Astrocyte (in vitro differentiated cells and primary cell): ENCODE data around the gene ARL4C. TPM values are rescaled to one million over a fixed set of nuclear protein-coding genes. Genes with fewer than 3 reads are reported as not detected.

Source experiments
- DNase-seq: peaks from one replicate; pipeline ENCODE4 v3.0.0-alpha.2; 2010; ENCODE audit warnings: low read depth
- FAIRE-seq: peaks from 2 replicates; lab custom pipeline; 2011; peaks lifted over from hg19 to GRCh38; lab: Jason Lieb, UNC
- H2AFZ ChIP-seq: 2 replicates; pipeline ENCODE4 v1.6.0; 2012; ENCODE audit warnings: low read depth, low read length, inconsistent platforms
- H3K27ac ChIP-seq: 2 replicates; pipeline ENCODE4 v1.5.1; 2011; ENCODE audit warnings: low read depth, low read length, inconsistent platforms
- H3K27me3 ChIP-seq: 2 replicates; pipeline ENCODE4 v1.6.0; 2011; ENCODE audit warnings: low read length, inconsistent platforms; ENCODE audit not compliant: insufficient read depth
- H3K36me3 ChIP-seq: 2 replicates; pipeline ENCODE4 v1.5.1; 2011; ENCODE audit warnings: low read length, inconsistent platforms; ENCODE audit not compliant: insufficient read depth
- H3K4me1 ChIP-seq: 2 replicates; pipeline ENCODE4 v1.5.1; 2011; ENCODE audit warnings: low read length, inconsistent platforms; ENCODE audit not compliant: insufficient read depth
- H3K4me2 ChIP-seq: 2 replicates; pipeline ENCODE4 v1.6.0; 2012; ENCODE audit warnings: low read length, inconsistent platforms
- H3K4me3 ChIP-seq: 2 replicates; pipeline ENCODE4 v1.5.1; 2011; ENCODE audit warnings: low read depth, mild to moderate bottlenecking, low read length, inconsistent platforms; ENCODE audit not compliant: insufficient read depth
- H3K79me2 ChIP-seq: 2 replicates; pipeline ENCODE4 v1.6.0; 2012; ENCODE audit warnings: mild to moderate bottlenecking, low read length, inconsistent platforms; ENCODE audit not compliant: insufficient read depth
- H3K9ac ChIP-seq: 2 replicates; pipeline ENCODE4 v1.6.0; 2012; ENCODE audit warnings: mild to moderate bottlenecking, low read length, inconsistent platforms
- H3K9me3 ChIP-seq: 2 replicates; pipeline ENCODE4 v1.5.1; 2012; ENCODE audit warnings: low read depth, mild to moderate bottlenecking, low read length, inconsistent platforms; ENCODE audit not compliant: insufficient read depth
- H4K20me1 ChIP-seq: 2 replicates; pipeline ENCODE4 v1.6.0; 2012; ENCODE audit warnings: low read length, inconsistent platforms; ENCODE audit not compliant: insufficient read depth
- H3K27ac Mint-ChIP-seq: one replicate; pipeline ENCODE4 v1.8.0; 2021; ENCODE audit warnings: mild to moderate bottlenecking, mixed read lengths; ENCODE audit not compliant: unreplicated experiment
- H3K27me3 Mint-ChIP-seq: one replicate; pipeline ENCODE4 v1.8.0; 2021; ENCODE audit warnings: low read depth, mixed read lengths; ENCODE audit not compliant: unreplicated experiment
- H3K36me3 Mint-ChIP-seq: one replicate; pipeline ENCODE4 v1.8.0; 2021; ENCODE audit warnings: low read depth, mixed read lengths; ENCODE audit not compliant: unreplicated experiment
- H3K4me1 Mint-ChIP-seq: one replicate; pipeline ENCODE4 v1.8.0; 2021; ENCODE audit warnings: low read depth, mixed read lengths; ENCODE audit not compliant: unreplicated experiment
- H3K4me3 Mint-ChIP-seq: one replicate; pipeline ENCODE4 v1.8.0; 2021; ENCODE audit warnings: mild to moderate bottlenecking, moderate library complexity, mixed read lengths; ENCODE audit not compliant: unreplicated experiment
- H3K9me3 Mint-ChIP-seq: one replicate; pipeline ENCODE4 v1.8.0; 2021; ENCODE audit warnings: mild to moderate bottlenecking, mixed read lengths; ENCODE audit not compliant: unreplicated experiment
- CTCF ChIP-seq: IDR thresholded peaks from 2 replicates; pipeline ENCODE4 v1.5.1; 2011; ENCODE audit warnings: low read depth, mild to moderate bottlenecking, inconsistent platforms, low read length, moderate library complexity; ENCODE audit not compliant: insufficient read depth
- EZH2 ChIP-seq: IDR thresholded peaks from 2 replicates; pipeline ENCODE4 v1.6.1; 2012; ENCODE audit warnings: mild to moderate bottlenecking, low read length, inconsistent platforms; ENCODE audit not compliant: insufficient read depth
- total RNA-seq: library from RNA; stranded (reverse); gene quantifications from 2 replicates; pipeline ENCODE4 v1.2.1, GENCODE V29; 2021

ARL4C gene
- total RNA-seq, 1 donor from 2014 or later, result 70.7 TPM

GRCh38 chr2:234528410-234529148 lies 31.7 kb upstream of the ARL4C start:
- Histone ChIP-seq H3K27me3 (no peaks in the 10 kb centered on the region), H3K79me2 (no peaks in the 10 kb centered on the region), H3K9me3 (no peaks in the 10 kb centered on the region), H3K9ac (no peak overlapping the region), H2AFZ (no peak overlapping the region), H3K4me3 (no peak overlapping the region), H3K36me3 (no peaks in the 10 kb centered on the region), H3K4me2 (no peak overlapping the region), H3K27ac (no peak overlapping the region), H3K4me1 (no peaks in the 10 kb centered on the region), H4K20me1 (no peaks in the 10 kb centered on the region)
- no peak for DNase-seq
- no peak for FAIRE-seq
- peaks cover 3% of the 10 kb centered on the region for H3K27me3 Mint-ChIP-seq
- H3K4me3 Mint-ChIP-seq, result no peak overlapping the region
- no peaks in the 10 kb centered on the region for H3K4me1 Mint-ChIP-seq
- TF ChIP-seq CTCF (no peak), EZH2 (no peak)
- H3K9me3 Mint-ChIP-seq, result peaks cover 17% of the 10 kb centered on the region
- H3K27ac Mint-ChIP-seq, result no peak overlapping the region
- no peaks in the 10 kb centered on the region for H3K36me3 Mint-ChIP-seq

GRCh38 chr2:234526711-234527110 lies 29.8 kb upstream of the ARL4C start:
- Mint-ChIP-seq H3K4me1 (no peaks in the 10 kb centered on the region), H3K36me3 (no peaks in the 10 kb centered on the region), H3K4me3 (no peak overlapping the region), H3K9me3 (peaks cover 12% of the 10 kb centered on the region), H3K27ac (no peak overlapping the region), H3K27me3 (peaks cover 3% of the 10 kb centered on the region)
- Histone ChIP-seq H3K27me3 (no peaks in the 10 kb centered on the region), H4K20me1 (no peaks in the 10 kb centered on the region), H3K9ac (no peak overlapping the region), H3K27ac (no peak overlapping the region), H3K4me1 (no peaks in the 10 kb centered on the region), H3K4me2 (no peak overlapping the region), H3K9me3 (no peaks in the 10 kb centered on the region), H3K36me3 (no peaks in the 10 kb centered on the region), H2AFZ (no peak overlapping the region), H3K4me3 (no peak overlapping the region), H3K79me2 (no peaks in the 10 kb centered on the region)
- TF ChIP-seq CTCF, result no peak
- no peak for FAIRE-seq
- no peak for DNase-seq

GRCh38 chr2:234521536-234521935 lies 24.7 kb upstream of the ARL4C start:
- TF ChIP-seq CTCF (no peak), EZH2 (no peak)

More at GRCh38 chr2:234521536-234521935, 24.7 kb upstream of the ARL4C start:
- Mint-ChIP-seq H3K4me3 (no peak overlapping the region), H3K27me3 (no peaks in the 10 kb centered on the region), H3K4me1 (no peaks in the 10 kb centered on the region), H3K9me3 (peaks cover 5% of the 10 kb centered on the region), H3K27ac (no peak overlapping the region), H3K36me3 (no peaks in the 10 kb centered on the region)
- H3K79me2 ChIP-seq, result no peaks in the 10 kb centered on the region
- no peaks in the 10 kb centered on the region for H4K20me1 ChIP-seq
- H3K36me3 ChIP-seq, result no peaks in the 10 kb centered on the region
- H3K4me1 ChIP-seq, result no peaks in the 10 kb centered on the region
- no peak for FAIRE-seq
- H3K9me3 ChIP-seq, result no peaks in the 10 kb centered on the region
- H3K4me3 ChIP-seq, result no peak overlapping the region
- no peak overlapping the region for H3K9ac ChIP-seq
- DNase-seq, result no peak
- no peak overlapping the region for H2AFZ ChIP-seq
- no peak overlapping the region for H3K27ac ChIP-seq
- no peak overlapping the region for H3K4me2 ChIP-seq
- H3K27me3 ChIP-seq, result no peaks in the 10 kb centered on the region
